Neural progenitor cell (in vitro differentiated cells): ENCODE data around the gene NCOA6.

Experiments used
- CTCF ChIP-seq: fragments of 200-600 bp; sonication (generic); IDR thresholded peaks from 2 replicates; pipeline ENCODE4 v1.5.1; 2017; ENCODE audit warnings: antibody characterized with exemption, mild to moderate bottlenecking
- EZH2 ChIP-seq: fragments of 200-600 bp; sonication (generic); IDR thresholded peaks from 2 replicates; pipeline ENCODE4 v1.6.1; 2017; ENCODE audit warnings: antibody characterized with exemption, mild to moderate bottlenecking, moderate library complexity

GRCh38 chr20:34817801-34818200 lies 7.7 kb downstream of the NCOA6 start:
- TF ChIP-seq EZH2 (no peak), CTCF (no peak)
